ENCODE results near the gene SPATS2. TPM values are rescaled to one million over a fixed set of nuclear protein-coding genes. Genes with fewer than 3 reads are reported as not detected.

SPATS2 gene
- total RNA-seq, 1 donor from 2014 or later: 12.4 TPM

DNA sequence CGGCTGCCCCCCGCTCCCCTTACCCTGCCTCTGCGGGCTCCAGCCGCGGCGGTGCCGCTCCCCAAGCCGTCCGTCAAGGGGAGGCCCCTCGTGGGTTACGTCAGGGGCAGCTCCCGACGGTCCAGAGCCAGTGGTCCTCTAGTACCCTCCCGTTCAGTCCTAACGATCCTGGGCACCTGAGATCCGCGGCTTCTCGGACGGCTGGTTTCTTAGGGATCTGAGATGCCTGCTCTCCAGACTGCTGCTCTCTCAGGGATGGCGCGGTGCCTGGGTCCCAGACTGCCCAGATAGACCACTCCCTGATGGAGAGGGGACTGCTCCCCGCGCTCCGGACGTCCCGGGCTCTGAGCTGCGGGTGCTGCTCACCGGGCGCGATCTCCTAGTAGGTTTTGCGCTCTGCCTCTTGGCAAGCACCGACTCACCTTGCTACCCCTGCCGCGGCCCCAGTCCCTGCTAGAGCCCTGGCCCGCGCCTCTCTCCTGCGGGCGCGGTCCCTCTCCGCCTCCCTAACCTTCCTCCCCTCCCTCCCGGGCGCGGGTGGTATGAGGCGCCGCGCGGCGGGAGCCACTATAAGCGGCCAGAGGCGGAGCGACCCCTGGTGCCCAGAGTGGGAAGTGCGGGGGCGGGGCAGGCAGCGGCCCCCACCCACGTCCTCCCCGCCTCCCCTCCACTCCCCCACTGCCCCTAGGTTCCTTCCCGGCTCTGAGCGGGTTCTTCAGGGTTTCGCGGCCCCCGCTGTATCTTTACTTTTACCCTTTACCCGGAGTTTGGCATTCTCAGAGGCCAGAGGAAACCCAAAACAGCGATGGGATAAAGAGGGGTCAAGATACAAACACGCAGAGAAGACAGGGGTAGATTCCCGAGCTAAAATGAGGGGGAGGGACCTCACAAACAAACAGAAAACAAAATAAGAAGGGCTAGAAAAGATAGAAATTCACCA is 30.3 kb upstream of the SPATS2 start, which contains the start of gene C1QL4:
Gene C1QL4, minus strand, starts transcription at position 544 of the 940 bp plus-strand sequence. CDS start 711 bp downstream, outside the sequence.
- peak; percentile 82 for ATAC-seq

DNA sequence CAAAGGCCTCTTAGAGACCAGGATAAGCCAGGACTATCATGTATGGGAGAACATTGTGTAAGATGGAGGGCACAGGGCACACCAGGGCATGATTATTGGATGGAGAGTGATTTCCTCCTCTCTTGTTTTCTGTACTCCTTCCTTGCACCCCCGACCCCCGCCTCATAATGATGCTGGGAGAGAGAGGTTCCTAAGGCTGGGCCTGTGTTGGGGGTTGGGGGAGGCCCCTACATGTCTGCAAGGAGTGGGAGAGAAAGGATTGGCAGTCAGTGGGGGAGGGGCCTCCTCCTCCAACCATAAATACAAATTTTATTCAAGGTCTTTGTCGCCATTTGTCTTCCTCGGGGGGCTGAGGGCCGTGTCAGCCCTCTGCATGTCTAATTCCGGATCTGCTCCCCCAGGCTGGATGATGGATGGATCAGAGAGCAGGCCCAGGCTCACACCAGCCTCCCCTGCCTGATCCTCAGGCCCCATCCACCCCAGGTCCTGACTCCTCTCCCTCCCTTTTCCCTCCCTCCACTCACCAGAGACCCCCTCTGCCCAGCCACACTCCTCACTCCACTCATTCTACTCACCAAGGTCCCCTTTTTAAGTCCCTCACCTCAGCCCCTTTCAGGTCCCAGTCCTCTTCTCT is 28.3 kb upstream of the SPATS2 start:
- ATAC-seq: no peak

DNA sequence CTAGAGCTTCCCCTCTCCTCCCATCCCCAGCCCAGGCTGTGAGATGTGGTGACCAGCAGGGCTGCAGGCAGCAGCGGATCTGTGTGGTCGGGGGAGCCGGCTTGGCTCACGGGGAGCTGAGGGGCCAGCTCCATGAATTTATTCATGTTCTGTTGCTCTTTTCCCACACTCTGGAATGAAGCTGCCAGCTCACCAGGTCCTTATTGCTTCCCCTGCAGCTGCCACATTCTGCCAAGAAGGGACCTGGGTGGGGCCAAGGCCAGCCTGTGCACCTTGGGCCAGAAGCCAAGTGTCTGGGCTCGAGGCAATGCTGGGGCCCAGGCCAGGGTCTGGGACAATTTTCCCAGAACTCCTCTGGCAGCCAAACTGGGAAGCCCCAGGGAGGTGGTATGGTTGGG is 27.8 kb upstream of the SPATS2 start:
- no peak for ATAC-seq

DNA sequence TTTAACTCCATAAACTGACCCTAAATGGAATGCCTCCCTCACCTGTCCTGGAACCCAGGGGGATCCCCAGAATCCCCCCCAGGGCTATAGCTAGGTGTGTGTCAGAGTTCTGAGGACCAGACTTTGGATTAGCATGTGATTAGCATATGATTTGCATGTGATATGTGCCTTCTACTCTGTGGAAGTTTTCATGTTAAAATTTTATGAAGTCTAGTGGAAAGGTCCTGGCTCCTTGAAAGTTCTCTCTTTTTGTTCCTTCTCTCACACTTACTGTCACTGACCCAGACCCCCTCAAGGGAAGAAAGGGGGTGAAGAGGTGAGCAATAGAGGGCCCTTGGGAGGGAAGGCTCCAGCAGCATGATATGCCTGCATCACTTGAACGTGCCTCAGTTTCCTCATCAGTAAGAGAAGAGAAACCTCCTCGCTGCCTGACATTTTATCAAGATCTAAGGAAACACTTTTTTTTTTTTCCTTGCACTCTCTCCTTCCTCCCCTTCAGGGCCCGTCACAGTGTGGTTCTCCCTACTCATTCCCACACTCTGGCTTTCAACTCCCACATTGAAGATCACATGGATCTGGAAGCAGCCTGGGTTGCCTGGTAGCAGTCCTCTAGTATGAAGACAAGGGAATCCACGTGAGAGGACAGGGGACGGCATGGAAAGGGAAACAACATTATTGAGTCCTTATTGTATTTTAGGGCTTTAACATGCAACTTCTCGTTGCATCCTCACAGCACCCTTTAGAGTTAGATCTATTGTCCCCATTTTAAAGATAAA is 27.0 kb upstream of the SPATS2 start:
- ATAC-seq: no peak

DNA sequence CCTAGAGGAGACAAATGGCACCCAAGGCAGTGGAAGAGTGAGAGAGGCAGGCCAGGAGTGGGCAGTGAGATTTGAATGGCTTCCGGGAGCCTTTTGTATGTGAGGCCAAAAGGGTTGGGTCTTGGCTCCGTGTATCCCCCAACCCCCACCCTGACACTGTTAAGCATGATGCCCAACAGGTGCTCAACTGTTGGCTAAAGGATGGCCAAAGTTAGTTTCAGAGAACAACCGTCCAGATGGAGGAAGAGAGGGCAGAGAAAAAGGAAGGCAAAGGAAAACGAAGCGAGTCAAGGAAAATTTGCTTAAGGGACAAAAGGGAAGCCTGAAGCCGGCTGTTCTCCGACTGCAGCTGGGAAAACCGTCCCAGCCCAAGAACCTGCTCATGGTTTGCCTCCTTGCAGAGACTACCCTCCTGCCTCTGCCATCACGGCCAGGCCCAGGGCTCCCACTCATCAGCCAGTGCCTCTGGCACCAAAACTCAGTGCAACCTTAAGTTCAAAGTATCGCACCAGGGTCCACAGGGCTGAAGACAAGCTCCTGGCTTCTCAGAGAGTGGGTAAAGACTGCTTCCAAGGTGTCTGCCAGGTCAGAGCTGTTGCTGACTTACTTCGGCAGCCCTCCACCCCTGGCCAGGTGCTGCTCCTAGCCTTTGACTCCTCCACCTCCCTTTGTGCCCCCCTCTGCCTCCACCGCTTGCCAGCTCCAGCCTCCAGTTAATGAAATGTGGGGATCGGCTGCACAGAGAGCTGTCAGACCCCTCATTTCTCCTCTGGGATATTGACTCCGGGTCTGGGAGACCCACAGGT is 26.1 kb upstream of the SPATS2 start:
- no peak for ATAC-seq

DNA sequence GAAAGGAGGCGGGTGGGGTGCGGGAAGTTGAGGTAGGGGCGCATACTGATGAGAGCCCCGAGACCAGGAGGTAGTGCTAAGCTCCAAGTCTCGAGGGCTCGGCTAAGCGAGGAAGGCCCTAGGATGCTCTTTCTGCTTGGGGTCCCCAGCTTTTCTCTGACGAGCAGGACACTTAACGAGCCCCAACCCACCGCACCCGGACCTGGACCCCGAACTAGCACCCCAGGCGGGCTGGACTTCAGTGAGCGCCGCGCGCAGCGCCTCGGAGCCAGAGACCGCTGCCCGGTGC is 25.5 kb upstream of the SPATS2 start:
- ATAC-seq: no peak

DNA sequence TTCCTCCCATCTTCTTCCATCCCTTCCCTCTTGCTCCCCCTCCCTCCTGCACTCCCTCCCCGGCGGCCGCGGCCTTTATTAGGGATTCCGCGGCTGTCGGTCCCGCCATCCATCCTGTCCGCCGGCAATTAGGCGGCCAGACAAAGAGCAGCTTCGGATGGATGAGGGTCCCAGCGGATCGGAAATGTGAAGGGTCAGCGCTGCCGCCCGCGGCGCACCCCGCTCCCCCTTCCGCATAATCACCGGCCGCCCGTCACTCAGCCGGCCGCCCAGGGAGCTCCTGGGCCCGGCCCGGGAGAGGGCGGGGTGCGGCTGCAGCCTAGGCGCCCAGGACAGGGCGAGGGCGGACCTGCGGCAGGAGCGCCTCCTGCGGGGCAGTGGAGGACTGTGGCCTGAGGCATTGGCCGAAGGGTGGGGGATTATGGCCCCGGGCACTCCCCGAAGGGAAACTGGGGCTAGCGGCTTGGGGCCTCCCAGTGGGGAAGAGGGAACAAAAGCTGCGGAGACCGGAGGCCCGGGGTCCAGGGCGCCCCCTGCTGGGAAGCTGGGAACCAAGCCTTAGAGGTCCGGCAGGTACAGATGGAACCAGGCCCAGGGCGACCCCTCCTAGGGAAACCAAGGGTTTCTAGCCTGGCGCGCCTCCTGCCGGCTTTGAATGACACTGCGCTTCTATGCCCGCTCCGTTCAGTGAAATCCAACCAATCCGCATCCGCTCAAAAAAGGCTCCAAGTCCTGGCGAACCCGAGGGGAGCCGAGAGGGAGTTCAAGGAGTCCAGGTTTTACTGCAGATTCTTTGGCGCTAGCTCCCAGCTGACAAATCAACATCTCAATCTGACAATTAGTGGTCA is 25.0 kb upstream of the SPATS2 start:
- peak; percentile 60 for ATAC-seq

DNA sequence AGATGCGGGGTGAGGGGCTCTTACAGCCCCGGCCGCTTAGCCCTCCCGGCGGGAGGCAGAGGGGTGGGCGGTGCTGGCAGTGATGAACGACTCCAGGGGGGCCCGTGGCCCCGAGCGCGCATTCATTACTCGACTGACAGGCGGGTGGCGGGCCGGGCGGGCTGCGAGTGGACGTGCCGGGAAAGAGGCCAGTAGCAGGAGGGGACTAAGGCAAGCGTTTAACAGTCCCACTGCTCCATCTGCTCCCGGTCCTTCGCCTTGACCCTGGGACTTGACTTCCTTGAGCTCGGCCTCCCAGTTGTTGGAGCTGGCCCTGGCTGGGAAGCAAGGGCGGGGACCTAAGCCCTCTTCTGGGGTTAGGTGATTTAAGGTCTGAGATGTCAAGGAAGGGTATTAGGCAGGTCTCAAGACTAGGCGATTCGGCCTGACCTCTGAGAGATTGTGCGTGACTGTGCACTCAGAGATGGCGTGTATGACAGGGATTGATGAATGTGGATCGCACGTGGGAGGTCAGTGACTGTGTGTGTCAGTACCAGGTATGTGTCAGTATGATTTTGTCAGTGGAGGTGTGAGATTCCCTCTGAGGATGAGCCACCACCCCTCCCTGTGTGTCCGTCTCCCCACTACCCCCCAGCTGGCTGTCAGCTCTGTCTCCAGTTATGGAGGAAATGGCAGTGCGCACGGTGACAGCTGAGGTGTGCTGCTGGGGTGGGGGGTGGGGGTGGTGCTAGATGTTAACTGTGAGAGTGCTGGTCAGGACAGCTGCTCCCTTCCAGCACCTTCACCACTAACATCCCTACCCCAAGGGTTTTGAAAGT is 24.1 kb upstream of the SPATS2 start:
- peak; percentile 16 for ATAC-seq

DNA sequence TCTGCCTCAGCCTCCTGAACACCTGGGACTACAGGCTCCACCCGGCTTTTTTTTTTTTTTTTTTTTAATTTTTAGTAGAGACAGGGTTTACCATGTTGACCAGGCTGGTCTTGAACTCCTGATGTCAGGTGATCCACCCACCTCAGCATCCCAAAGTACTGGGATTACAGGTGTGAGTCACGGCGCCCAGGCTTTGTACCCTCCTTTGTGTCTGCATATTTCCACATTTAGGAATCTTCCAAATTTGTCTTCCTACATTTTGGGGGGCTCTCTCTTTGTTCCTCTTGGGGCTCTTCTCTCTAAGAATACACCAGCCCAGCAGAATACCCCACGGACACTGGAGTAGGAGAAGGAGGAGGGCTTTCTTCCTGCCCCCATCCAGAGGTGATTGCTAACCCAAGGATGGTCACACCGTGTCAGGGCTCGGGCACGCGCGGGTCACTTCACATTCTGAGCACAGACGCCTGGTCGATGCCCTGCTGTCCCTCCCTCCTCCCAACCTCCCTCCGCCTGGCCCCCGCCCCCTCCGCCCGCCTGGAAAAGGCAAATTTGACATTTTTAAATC is 22.7 kb upstream of the SPATS2 start:
- ATAC-seq: no peak

DNA sequence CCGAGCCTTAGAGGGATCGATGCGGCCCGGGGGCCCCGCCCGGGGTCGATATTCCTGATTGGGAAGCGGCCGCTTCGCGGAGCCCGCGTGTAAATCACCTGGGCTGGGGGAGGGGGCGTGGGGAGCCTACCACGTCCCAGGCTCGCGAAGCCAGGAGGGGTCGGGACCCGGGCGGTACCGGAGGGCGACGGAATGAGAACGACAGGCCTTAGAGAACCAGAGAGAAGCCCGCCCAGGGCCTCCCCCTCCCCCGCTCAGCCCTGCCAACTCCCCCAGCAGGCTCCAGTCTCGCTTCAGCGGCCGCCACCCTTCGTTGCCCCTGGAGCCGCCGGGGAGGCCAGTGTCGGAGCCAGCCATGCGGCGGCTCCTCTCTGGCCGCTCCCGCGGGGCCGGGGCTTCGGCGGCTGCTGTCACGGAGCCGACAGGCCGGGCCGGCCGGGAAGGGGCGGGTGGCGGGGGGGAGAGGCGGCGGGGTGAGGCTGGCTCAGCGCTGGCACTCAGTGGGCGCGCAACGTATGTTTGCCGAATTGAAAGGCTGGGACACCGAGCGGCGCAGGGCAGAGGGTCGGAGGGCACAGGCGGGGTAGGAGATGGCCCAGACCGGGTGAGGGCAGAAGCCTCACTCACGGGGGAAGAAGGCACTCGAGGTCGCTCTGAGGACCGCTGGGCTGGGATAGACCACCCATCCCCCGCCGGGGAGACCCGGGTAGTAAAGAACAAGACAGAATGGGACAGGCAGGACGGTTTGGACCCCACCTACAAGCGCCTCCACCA is 22.0 kb upstream of the SPATS2 start:
- ATAC-seq: no peak

DNA sequence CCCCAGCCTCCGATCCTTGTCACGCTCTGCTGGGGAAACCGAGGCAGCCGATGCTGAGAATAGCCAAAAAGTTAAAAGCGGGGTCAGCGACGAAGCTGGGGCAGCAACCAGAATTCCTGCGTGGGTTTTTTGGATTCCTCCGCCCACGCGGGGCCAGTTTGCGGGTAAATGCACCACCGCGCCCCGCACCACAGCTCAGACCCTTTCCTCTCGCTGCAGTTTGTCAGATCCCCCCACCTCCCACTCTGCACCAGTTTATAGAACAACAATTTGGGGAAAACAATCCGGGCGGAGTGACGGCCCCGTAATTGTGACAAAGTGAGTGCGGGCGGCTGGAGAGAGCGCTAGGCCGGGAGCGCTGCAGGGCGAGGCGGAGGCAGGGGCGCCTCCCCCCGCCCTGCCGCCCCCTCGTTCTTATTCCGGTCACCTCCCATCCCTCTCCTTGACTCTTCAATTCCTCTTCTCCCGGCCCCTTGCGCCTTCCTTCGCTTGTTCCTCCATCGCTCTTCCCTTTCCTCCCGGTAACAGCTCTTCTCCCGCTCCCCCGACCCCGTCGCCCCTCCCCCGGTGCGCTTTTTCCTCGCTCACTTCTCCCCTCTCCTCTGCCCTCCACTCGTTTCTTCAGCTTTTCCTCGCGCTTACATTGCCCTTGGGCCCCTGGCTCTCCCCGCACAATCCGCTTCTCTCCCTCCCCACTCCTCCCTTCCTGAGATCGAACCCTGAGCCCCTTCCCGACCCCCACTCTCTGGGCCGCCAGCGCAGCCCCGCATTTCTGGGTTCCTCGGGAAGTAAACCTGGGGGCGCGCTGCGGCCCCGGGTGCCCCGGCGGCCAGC is 21.2 kb upstream of the SPATS2 start:
- no peak for ATAC-seq

DNA sequence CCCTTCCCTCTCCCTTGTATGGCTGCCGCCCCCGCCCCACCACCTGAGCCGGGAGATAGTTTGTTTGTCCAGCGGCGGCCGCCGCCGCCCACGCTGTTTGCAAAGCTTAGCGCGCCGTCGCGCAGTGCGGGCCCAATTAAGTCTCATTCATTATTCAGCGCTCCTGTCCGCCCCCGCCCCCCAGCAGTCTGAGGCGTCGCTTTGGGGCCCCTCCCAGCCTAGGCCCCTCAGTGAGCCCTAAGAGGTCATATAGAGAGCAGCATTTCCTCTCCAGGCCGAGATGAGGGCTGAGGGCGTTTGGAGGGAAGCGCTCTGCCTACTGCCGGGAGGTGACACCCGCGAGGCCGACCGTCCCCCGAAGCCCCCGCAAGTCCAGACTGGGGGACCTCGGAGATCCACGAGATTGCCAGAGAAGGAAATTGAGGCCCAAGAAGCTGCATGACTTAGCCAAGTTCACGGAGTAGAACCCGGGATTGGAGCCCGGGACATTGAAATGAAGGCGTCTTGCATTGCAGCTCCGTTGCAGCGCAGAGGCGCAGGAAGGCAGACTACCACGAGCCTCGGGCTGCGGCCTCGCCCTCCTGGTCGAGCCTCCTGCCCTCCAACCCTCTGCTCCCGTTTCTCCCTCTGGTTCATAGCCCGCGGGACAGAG is 20.5 kb upstream of the SPATS2 start, which contains the start of gene DNAJC22:
Gene DNAJC22, plus strand, starts transcription at position 230 of the 652 bp plus-strand sequence. CDS start 1,985 bp downstream, outside the sequence.
- ATAC-seq: peak; percentile 11

DNA sequence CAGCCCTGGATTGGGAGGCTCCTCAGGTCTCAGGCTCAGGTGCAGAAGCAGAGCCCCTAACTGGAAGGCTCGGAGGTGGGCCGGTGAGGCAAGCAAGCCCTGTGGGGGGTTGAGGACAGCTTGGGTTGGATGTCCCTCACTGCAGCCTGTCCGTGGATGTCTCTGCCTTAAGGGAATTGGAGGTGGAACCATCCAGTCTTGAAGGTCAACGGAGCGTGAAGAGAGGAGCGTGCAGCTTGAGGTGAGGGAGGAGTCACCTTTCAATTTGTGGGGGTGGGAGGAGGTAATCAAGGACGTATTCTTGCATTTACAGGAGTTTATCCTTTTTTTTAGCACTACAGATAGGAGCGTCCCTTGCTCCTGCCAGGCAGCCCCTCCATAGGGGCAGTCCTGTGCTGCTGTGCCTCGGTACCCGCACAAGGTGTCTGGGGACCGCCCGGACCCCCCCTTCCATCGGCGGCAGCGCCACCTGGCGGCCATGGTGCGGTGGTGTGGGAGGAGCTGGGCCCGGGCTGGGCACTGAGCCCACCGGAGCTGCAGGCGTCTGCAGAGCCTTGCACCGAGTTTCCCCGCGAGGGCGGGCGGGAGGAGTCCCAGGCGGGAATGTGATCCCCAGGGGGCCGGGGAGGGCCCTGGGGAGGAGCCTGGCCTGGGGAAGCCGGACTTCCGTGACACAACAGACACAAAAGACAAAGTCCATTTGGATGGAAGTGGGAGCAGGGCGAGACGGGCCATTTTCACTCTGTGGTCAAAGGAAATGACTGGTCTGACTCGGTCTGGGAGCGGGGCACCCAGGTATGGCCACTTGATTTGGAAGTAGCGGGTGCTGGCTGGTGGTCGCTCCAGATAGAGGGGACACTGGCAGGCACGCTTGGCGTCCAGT is 19.7 kb upstream of the SPATS2 start:
- ATAC-seq: peak; percentile 68

DNA sequence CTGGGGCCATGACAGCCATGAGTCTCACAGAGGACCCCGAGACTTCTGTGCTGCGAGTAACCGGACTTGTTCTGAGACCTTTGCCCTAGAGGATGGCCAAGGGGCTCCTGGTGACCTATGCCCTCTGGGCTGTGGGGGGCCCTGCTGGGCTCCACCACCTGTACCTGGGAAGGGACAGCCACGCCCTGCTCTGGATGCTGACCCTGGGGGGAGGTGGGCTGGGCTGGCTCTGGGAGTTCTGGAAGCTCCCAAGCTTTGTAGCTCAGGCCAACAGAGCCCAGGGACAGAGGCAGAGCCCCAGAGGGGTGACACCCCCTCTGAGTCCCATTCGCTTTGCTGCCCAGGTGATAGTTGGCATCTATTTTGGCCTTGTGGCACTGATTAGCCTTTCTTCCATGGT is 18.5 kb upstream of the SPATS2 start:
- no peak for ATAC-seq

DNA sequence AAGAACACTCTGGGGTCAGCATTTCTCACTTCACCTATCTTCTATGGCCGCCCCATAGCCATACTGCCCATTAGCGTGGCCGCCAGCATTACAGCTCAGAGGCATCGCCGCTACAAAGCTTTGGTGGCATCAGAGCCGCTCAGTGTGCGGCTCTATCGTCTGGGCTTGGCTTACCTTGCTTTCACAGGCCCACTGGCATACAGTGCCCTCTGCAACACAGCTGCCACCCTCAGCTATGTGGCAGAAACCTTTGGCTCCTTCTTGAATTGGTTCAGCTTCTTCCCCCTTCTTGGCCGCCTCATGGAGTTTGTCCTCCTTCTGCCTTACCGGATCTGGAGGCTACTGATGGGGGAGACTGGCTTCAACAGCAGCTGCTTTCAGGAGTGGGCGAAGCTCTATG is 18.0 kb upstream of the SPATS2 start:
- ATAC-seq: no peak

DNA sequence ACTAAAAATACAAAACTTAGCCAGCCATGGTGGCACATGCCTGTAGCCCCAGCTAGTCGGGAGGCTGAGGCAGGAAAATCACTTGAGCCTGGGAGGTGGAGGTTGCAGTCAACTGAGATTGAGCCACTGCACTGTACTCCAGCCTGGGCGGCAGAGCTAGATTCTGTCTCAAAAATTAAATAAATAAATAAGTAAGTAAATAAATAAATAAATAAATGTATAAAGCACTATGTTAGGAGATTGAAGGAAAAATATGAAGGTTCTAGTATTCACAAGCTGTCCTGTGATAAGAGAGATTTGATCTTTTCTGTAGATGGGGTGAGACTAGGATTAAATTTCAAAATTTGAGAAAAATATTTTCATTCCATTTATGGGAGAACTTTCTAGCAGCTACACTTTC is 14.9 kb upstream of the SPATS2 start:
- no peak for ATAC-seq

DNA sequence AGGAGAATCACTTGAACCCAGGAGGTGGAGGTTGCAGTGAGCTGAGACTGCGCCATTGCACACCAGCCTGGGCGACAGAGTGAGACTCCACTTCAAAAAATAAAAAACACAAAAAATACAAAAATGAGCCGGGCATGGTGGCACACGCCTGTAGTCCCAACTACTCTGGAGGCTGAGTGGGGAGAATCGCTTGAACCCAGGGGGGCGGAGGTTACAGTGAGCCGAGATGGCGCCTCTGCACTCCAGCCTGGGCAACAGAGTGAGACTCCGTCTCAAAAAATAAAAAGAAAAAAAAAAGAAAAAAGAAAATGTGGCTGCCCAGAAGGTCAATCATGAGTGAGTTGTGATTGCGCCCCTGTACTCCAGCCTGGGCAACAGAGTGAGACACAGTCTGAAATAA is 11.3 kb upstream of the SPATS2 start:
- ATAC-seq: no peak
